Activated CD8-positive, alpha-beta T cell treated with anti-CD3 and anti-CD28 coated beads for 36 hours (primary cell): ENCODE results near the gene FGFBP2. TPM values are rescaled to one million over a fixed set of nuclear protein-coding genes. Genes with fewer than 3 reads are reported as not detected.

Experiments
- ATAC-seq: fragments of 200-7000 bp; cut with Tn5 transposase; one replicate; pipeline ENCODE4 v1.10.0; 2021; ENCODE audit warnings: mild to moderate bottlenecking, moderate library complexity
- CTCF ChIA-PET: fragments of 350-600 bp; sonication (Branson Sonifier 250); formaldehyde crosslinking; loops from one replicate; lab custom pipeline; 2021; ENCODE audit warnings: antibody characterized with exemption; lab: Charles Lee
- POLR2A ChIA-PET: fragments of 350-600 bp; sonication (Branson Sonifier 250); formaldehyde crosslinking; loops from one replicate; lab custom pipeline; 2021; ENCODE audit warnings: antibody characterized with exemption; lab: Charles Lee
- DNase-seq: peaks from one replicate; pipeline ENCODE4 v3.0.0-alpha.2; 2020
- H3K27ac Mint-ChIP-seq: one replicate; pipeline ENCODE4 v1.8.0; 2021; ENCODE audit warnings: mild to moderate bottlenecking, mixed read lengths
- H3K27me3 Mint-ChIP-seq: one replicate; pipeline ENCODE4 v1.8.0; 2021; ENCODE audit warnings: mixed read lengths
- H3K36me3 Mint-ChIP-seq: one replicate; pipeline ENCODE4 v1.8.0; 2021; ENCODE audit warnings: low read depth, mixed read lengths
- H3K4me1 Mint-ChIP-seq: one replicate; pipeline ENCODE4 v1.8.0; 2021; ENCODE audit warnings: low read depth, mixed read lengths
- H3K4me3 Mint-ChIP-seq: one replicate; pipeline ENCODE4 v1.8.0; 2021; ENCODE audit warnings: mild to moderate bottlenecking, moderate library complexity, mixed read lengths
- H3K9me3 Mint-ChIP-seq: one replicate; pipeline ENCODE4 v1.8.0; 2021; ENCODE audit warnings: mixed read lengths
- intact Hi-C: fragments of 100-400 bp; cut with micrococcal nuclease; formaldehyde crosslinking; loops from one replicate; pipeline ENCODE4 v1.10.0; 2022
- total RNA-seq, 2 experiments: library from RNA; stranded (reverse); gene quantifications; one replicate each; pipeline ENCODE4 v1.2.3, GENCODE V29; 2021
- TF ChIP-seq, protein P1 (sequence below): fragments of 200-600 bp; IDR thresholded peaks from one replicate; pipeline ENCODE4 v1.8.0; 2022; ENCODE audit warnings: antibody characterized with exemption, mild to moderate bottlenecking

The FGFBP2 gene
- total RNA-seq, 2 experiments from 2014 or later: 6.3 to 8.2 TPM

DNA sequence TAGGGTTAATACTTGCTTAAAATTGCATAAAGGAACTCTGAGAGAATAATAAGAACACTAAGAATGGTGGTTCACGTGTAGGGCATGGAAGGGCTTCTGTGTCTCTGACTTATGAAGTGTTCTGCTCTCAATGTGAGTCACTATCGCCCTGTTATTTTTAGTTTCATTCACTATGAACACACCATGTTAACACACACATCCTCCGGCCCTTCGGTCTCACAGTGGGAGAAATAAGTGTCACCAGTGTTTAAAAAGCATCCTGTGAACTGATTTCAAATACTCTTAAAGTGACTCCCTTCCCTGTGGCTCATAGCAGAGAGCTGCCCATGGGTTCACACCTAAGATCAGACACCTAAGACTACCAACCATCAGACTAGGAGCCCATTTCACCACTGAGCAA lies 33.8 kb upstream of the FGFBP2 start:
- Mint-ChIP-seq H3K36me3 (no peaks in the 10 kb centered on the region), H3K4me3 (no peak overlapping the region), H3K4me1 (peaks cover 6% of the 10 kb centered on the region), H3K27me3 (peaks cover 3% of the 10 kb centered on the region), H3K27ac (no peak overlapping the region), H3K9me3 (no peaks in the 10 kb centered on the region)
- ATAC-seq (peak; percentile 45), DNase-seq (peak; percentile 26)
- TF ChIP-seq, protein P1, sequence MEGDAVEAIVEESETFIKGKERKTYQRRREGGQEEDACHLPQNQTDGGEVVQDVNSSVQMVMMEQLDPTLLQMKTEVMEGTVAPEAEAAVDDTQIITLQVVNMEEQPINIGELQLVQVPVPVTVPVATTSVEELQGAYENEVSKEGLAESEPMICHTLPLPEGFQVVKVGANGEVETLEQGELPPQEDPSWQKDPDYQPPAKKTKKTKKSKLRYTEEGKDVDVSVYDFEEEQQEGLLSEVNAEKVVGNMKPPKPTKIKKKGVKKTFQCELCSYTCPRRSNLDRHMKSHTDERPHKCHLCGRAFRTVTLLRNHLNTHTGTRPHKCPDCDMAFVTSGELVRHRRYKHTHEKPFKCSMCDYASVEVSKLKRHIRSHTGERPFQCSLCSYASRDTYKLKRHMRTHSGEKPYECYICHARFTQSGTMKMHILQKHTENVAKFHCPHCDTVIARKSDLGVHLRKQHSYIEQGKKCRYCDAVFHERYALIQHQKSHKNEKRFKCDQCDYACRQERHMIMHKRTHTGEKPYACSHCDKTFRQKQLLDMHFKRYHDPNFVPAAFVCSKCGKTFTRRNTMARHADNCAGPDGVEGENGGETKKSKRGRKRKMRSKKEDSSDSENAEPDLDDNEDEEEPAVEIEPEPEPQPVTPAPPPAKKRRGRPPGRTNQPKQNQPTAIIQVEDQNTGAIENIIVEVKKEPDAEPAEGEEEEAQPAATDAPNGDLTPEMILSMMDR: no peak
- intact Hi-C loops: no loop called here
- ChIA-PET CTCF (interaction anchor here (0.8 to 5.2 kb wide), 7 partner anchors 30 to 191 kb away, joined by 3 to 28 read pairs (median 12); partner anchors contain the start of gene FGFBP2), POLR2A (no interaction called here)

DNA sequence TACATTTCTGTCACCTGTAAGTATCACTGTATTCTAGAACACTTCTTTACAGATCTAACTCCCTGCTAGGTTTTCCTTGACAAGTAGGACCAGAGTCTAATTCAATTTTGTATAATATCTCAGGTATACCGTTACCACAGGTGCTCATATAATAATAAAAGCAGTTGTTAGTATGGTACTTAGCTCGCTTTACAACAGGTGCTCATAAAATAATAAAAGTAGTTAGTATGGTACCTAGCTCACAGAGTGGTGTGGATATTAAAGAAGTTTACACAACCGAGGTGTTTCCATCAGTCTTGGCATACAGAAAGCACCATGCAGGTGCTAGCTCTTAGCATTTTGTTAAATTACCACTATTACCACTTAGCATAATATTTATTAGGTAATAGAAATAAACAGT lies 32.9 kb upstream of the FGFBP2 start:
- TF ChIP-seq, protein P1: no peak
- Mint-ChIP-seq H3K9me3 (no peaks in the 10 kb centered on the region), H3K4me3 (no peak overlapping the region), H3K4me1 (peaks cover 6% of the 10 kb centered on the region), H3K36me3 (no peaks in the 10 kb centered on the region), H3K27ac (no peak overlapping the region), H3K27me3 (peaks cover 7% of the 10 kb centered on the region)
- intact Hi-C loops: no loop called here
- no peak for DNase-seq
- ChIA-PET CTCF (interaction anchor here (0.8 to 5.2 kb wide), 7 partner anchors 31 to 190 kb away, joined by 3 to 28 read pairs (median 12); partner anchors contain the start of gene FGFBP2), POLR2A (no interaction called here)
- no peak for ATAC-seq

DNA sequence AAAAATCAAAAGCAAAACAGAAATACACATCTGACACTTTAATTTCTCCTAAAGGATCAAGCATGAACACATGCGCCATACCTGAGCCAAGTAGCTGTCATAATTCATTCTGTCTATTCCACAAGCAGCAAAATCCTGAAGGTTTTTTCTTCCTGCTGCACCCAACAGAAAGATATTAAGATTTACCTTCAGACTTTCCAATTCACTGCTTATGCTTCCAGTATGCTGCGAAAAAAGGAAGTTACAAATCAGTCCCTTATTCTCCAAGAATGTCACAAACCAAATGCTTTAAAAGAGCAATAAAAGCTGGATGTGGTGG lies 29.2 kb upstream of the FGFBP2 start:
- peaks cover 9% of the 10 kb centered on the region for H3K27me3 Mint-ChIP-seq
- intact Hi-C loops: no loop called here
- H3K4me3 Mint-ChIP-seq: no peak overlapping the region
- no peaks in the 10 kb centered on the region for H3K9me3 Mint-ChIP-seq
- TF ChIP-seq, protein P1: no peak
- H3K4me1 Mint-ChIP-seq: peaks cover 6% of the 10 kb centered on the region
- ChIA-PET POLR2A (no interaction called here), CTCF (interaction anchor here (1.8 kb wide), 1 partner anchor 9 kb away, joined by 12 read pairs; no protein-coding TSS in a partner anchor)
- DNase-seq: no peak
- no peaks in the 10 kb centered on the region for H3K36me3 Mint-ChIP-seq
- ATAC-seq: no peak
- H3K27ac Mint-ChIP-seq: no peak overlapping the region

- H3K4me3 Mint-ChIP-seq: no peak overlapping the region
- no peak overlapping the region for H3K27ac Mint-ChIP-seq
- no peak for ATAC-seq
- no peak for DNase-seq
- peaks cover 9% of the 10 kb centered on the region for H3K27me3 Mint-ChIP-seq
- H3K9me3 Mint-ChIP-seq: no peaks in the 10 kb centered on the region
- ChIA-PET CTCF (interaction anchor here (0.8 to 1.3 kb wide), 3 partner anchors 12 to 185 kb away, joined by 3 to 5 read pairs (median 4); no protein-coding TSS in a partner anchor), POLR2A (no interaction called here)
- no peaks in the 10 kb centered on the region for H3K36me3 Mint-ChIP-seq
- intact Hi-C loops: no loop called here
- H3K4me1 Mint-ChIP-seq: peaks cover 3% of the 10 kb centered on the region
- TF ChIP-seq, protein P1: no peak
Observed at GRCh38 chr4:15990570-15991285, 27.8 kb upstream of the FGFBP2 start.

- Mint-ChIP-seq H3K36me3 (no peaks in the 10 kb centered on the region), H3K9me3 (no peaks in the 10 kb centered on the region), H3K4me3 (no peak overlapping the region), H3K27ac (no peak overlapping the region), H3K27me3 (peaks cover 9% of the 10 kb centered on the region), H3K4me1 (peaks cover 3% of the 10 kb centered on the region)
- ChIA-PET POLR2A (no interaction called here), CTCF (interaction anchor here (1.3 to 1.9 kb wide), 4 partner anchors 12 to 184 kb away, joined by 3 to 10 read pairs (median 6); no protein-coding TSS in a partner anchor)
- DNase-seq (no peak), ATAC-seq (no peak)
- TF ChIP-seq, protein P1: no peak
- intact Hi-C loops: no loop called here
Observed at GRCh38 chr4:15989424-15989823, 26.4 kb upstream of the FGFBP2 start.
